LNCAP (cell line): ENCODE results near the gene HM13.
A peak's percentile ranks its signal among the peaks of the same experiment; 100 is the strongest.

ENCODE experiments used
- CTCF ChIP-seq: fragments of 450-650 bp; IDR thresholded peaks from 2 replicates; pipeline ENCODE4 v1.5.1; 2017; ENCODE audit warnings: mild to moderate bottlenecking

The HM13 gene

GRCh38 chr20:31494131-31494530 lies 20.1 kb upstream of the HM13 start:
- TF ChIP-seq CTCF, result peak; percentile 44

DNA sequence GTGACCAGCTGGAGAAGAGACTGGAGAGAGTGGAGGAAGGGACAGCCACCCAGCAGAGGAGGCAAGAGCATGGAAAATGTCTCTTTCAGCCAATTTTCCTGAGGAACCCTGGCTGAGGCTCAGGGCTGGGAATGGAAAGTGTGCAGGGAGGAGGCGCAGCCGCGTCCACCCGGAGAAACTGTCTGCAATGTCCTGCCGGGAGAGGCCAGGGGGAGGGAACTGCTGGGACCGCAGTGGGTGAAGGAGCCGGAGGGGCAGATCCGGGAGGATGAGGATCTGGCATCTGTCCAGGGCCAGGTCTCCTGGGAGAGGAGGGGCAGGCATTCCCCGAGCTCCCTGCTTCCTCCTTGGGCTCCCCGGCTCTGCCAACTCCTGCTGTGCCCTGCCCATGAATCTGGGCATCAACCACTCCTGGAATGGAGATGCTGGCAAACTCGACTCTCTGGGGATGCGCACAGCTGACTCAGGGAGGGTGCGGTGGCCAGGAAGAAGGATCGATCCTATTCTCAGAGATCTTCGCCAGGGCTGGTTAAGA lies 17.4 kb upstream of the HM13 start:
- no peak for TF ChIP-seq CTCF

- TF ChIP-seq CTCF, result no peak
These were observed 16.3 kb upstream of the HM13 start for GRCh38 chr20:31497838-31498540.

- TF ChIP-seq CTCF, result no peak
These were observed 13.7 kb upstream of the HM13 start for GRCh38 chr20:31500527-31500926.

DNA sequence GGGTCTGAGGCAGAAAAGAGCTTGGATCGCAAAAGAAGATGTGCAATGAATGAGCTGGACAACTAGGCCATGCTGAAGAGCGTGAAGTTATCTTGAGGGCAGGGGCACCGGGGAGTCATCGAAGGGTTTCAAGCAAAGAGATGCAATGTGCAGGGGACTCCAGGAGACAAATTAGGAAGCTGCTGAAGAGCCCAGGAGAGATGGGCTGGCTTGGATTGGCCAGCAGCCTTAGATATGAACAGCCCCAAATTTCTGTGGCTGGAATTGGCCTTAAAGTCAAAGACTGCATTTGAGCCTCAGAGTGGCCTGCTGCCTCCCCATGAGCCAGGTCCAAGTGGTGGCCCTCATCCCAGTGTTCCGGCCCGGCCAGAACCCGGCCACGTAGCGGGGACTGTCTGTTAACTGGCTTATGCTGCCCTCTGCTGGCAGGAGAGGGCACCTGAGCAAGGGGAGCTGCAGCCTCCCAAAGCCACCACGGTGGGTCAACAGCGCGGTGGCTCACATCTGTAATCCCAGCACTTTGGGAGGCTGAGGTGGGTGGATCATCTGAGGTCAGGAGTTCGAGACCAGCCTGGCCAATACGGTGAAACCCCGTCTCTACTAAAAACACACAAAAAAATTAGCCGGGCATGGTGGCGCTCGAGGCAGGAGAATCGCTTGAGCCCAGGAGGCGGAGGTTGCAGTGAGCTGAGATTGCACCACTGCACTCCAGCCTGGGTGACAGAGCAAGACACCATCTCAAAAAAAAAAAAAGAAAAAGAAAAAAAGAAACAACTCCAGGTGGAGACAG lies 11.2 kb upstream of the HM13 start:
- peak; percentile 96 for TF ChIP-seq CTCF

DNA sequence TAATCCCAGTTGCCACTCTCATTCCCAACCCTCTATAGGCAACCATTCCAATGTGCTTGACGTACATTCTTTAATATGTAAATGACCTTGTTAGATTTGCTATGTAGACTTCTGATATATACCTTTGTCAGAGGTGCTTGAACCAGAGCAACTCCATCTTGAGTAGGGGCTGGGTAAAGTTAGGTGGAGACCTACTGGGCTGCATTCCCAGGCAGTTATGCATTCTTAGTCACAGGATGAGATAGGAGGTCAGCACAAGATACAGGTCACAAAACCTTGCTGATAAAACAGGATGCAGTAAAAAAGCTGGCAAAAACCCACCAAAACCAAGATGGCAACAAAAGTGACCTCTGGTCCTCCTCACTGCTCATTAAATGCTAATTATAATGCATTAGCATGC lies 8.3 kb upstream of the HM13 start:
- TF ChIP-seq CTCF, result no peak

GRCh38 chr20:31508517-31509244 lies 5.6 kb upstream of the HM13 start:
- no peak for TF ChIP-seq CTCF
